ENCODE measurements around the gene CLDN1.
"Not testable (repeated sequence)": the region's sequence is repeated elsewhere in the genome, so short reads cannot be mapped to it uniquely, and the experiment has no call there.

DNA sequence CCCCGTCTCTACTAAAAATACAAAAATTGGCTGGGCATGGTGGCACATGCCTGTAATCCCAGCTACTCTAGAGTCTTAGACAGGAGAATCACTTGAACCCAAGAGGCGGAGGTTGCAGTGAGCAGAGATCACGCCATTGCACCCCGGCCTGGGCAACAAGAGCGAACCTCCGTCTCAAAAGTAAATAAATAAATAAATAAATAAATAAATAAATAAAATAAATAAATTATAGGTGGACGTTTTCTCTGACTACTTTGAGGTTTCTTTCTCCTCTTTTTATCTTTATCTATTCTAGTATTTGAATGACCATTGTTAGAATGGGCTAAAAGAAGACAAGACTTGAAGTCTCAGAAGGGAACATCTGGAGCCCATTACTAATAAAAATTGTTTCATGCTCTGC, 54.8 kb downstream of the CLDN1 start:
- TF ChIP-seq, protein P1, sequence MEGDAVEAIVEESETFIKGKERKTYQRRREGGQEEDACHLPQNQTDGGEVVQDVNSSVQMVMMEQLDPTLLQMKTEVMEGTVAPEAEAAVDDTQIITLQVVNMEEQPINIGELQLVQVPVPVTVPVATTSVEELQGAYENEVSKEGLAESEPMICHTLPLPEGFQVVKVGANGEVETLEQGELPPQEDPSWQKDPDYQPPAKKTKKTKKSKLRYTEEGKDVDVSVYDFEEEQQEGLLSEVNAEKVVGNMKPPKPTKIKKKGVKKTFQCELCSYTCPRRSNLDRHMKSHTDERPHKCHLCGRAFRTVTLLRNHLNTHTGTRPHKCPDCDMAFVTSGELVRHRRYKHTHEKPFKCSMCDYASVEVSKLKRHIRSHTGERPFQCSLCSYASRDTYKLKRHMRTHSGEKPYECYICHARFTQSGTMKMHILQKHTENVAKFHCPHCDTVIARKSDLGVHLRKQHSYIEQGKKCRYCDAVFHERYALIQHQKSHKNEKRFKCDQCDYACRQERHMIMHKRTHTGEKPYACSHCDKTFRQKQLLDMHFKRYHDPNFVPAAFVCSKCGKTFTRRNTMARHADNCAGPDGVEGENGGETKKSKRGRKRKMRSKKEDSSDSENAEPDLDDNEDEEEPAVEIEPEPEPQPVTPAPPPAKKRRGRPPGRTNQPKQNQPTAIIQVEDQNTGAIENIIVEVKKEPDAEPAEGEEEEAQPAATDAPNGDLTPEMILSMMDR (conservative IDR thresholded peaks at IDR 0.05): not testable (repeated sequence)
- not testable (repeated sequence) for TF ChIP-seq EZH2 (IDR thresholded peaks at IDR 0.05; ENCODE audit: low read depth)
